GM12892 (cell line): ENCODE data around the gene CDS2.

Experiments
- POLR2A ChIP-seq: IDR thresholded peaks from 2 replicates; pipeline ENCODE4 v1.6.1; 2011; ENCODE audit warnings: low read depth, low read length, control low read depth
- POLR2AphosphoS5 ChIP-seq: IDR thresholded peaks from 2 replicates; pipeline ENCODE4 v1.6.1; 2011; ENCODE audit warnings: low read depth, low read length, control low read depth
- TAF1 ChIP-seq: IDR thresholded peaks from 2 replicates; pipeline ENCODE4 v1.6.1; 2011; ENCODE audit warnings: low read depth, mild to moderate bottlenecking, control low read depth, low read length, borderline replicate concordance

GRCh38 chr20:5109276-5109675 is 17.5 kb upstream of the CDS2 start:
- no peak for TF ChIP-seq TAF1
- TF ChIP-seq POLR2A, result no peak
- no peak for TF ChIP-seq POLR2AphosphoS5
